B cell (primary cell): ENCODE measurements around the gene TMEM43. TPM values are rescaled to one million over a fixed set of nuclear protein-coding genes. Genes with fewer than 3 reads are reported as not detected.
A peak's percentile ranks its signal among the peaks of the same experiment; 100 is the strongest.

Experiments used
- ATAC-seq: fragments of 200-7000 bp; cut with Tn5 transposase; one replicate; pipeline ENCODE4 v1.10.0; 2021; ENCODE audit warnings: low read depth, mild to moderate bottlenecking, moderate number of reproducible peaks, moderate library complexity
- CTCF ChIA-PET: fragments of 350-600 bp; sonication (Branson Sonifier 250); formaldehyde crosslinking; loops from one replicate; lab custom pipeline; 2021; ENCODE audit warnings: antibody characterized with exemption, inconsistent platforms; lab: Charles Lee
- POLR2A ChIA-PET: fragments of 350-600 bp; sonication (Branson Sonifier 250); formaldehyde crosslinking; loops from one replicate; lab custom pipeline; 2021; ENCODE audit warnings: antibody characterized with exemption; lab: Charles Lee
- DNase-seq: peaks from one replicate; pipeline ENCODE4 v3.0.0; 2013
- H2AFZ ChIP-seq: 2 replicates; pipeline ENCODE4 v1.6.1; 2012; ENCODE audit warnings: mild to moderate bottlenecking, low read depth, low read length; ENCODE audit not compliant: insufficient read depth, poor library complexity, severe bottlenecking
- H3K27ac ChIP-seq, 2 donors: 1 replicate in 1 of 2; 2 replicates in 1 of 2; pipeline ENCODE4 v1.5.1; 2012 to 2013; ENCODE audit warnings: low read length in 2 of 2, mild to moderate bottlenecking in 2 of 2, moderate library complexity in 1 of 2
- H3K27me3 ChIP-seq, 4 experiments: fragments of 200-600 bp in 1 of 4; sonication (generic) in 1 of 4; replicated peaks in 1 of 4; 1 replicate in 2 of 4; 2 replicates in 2 of 4; pipeline versions ENCODE4 v1.6.1 to v1.7.0; 2013 to 2016; ENCODE audit warnings: low read length in 3 of 4, mild to moderate bottlenecking in 2 of 4, mixed read lengths in 1 of 4, moderate library complexity in 1 of 4; ENCODE audit not compliant: insufficient read depth in 4 of 4, control insufficient read depth in 3 of 4; ENCODE audit errors: control extremely low read depth in 1 of 4
- H3K36me3 ChIP-seq, 2 experiments: replicated peaks in 1 of 2; 1 replicate in 1 of 2; 2 replicates in 1 of 2; pipeline versions ENCODE4 v1.6.1 to v1.7.1; 2013; ENCODE audit warnings: low read length in 1 of 2; ENCODE audit not compliant: insufficient read depth in 2 of 2, control insufficient read depth in 1 of 2; ENCODE audit errors: control extremely low read depth in 1 of 2, extremely low read depth in 1 of 2
- H3K4me1 ChIP-seq, 2 donors: fragments of 200-600 bp in 1 of 2; sonication (generic) in 1 of 2; 1 replicate in 1 of 2; 2 replicates in 1 of 2; pipeline versions ENCODE4 v1.5.1 to v1.6.1; 2013 to 2017; ENCODE audit warnings: low read length in 2 of 2; ENCODE audit not compliant: control insufficient read depth in 2 of 2, insufficient read depth in 2 of 2
- H3K4me2 ChIP-seq: replicated peaks from 2 replicates; pipeline ENCODE3; 2012; ENCODE audit warnings: mild to moderate bottlenecking, low read depth, low read length; ENCODE audit not compliant: poor library complexity, severe bottlenecking
- H3K4me3 ChIP-seq, 5 experiments: fragments of 200-600 bp in 1 of 5; sonication (generic) in 1 of 5; 1 replicate in 3 of 5; 2 replicates in 2 of 5; pipeline versions ENCODE4 v1.5.1 to v1.7.0; 2011 to 2016; ENCODE audit warnings: low read length in 4 of 5, mild to moderate bottlenecking in 4 of 5, low read depth in 2 of 5, control low read depth in 1 of 5, moderate library complexity in 1 of 5; ENCODE audit not compliant: insufficient read depth in 1 of 5; ENCODE audit errors: control extremely low read depth in 1 of 5, extremely low read depth in 1 of 5
- H3K79me2 ChIP-seq: fragments of 200-600 bp; sonication (generic); one replicate; pipeline ENCODE4 v1.6.0; 2016; ENCODE audit warnings: low read length; ENCODE audit not compliant: control insufficient read depth, insufficient read depth
- H3K9ac ChIP-seq: fragments of 200-600 bp; sonication (generic); 2 replicates; pipeline ENCODE4 v1.6.1; 2017; ENCODE audit warnings: mild to moderate bottlenecking, low read length, moderate library complexity
- H3K9me3 ChIP-seq, 3 donors: one replicate each; pipeline versions ENCODE4 v1.6.1 to v1.7.1; 2013; ENCODE audit warnings: low read length in 2 of 3; ENCODE audit not compliant: control insufficient read depth in 2 of 3, insufficient read depth in 1 of 3; ENCODE audit errors: control extremely low read depth in 1 of 3
- H4K20me1 ChIP-seq: 2 replicates; pipeline ENCODE4 v1.6.0; 2012; ENCODE audit warnings: mild to moderate bottlenecking, low read length; ENCODE audit not compliant: insufficient read depth, control insufficient read depth, poor library complexity, severe bottlenecking
- H3K27ac Mint-ChIP-seq: one replicate; pipeline ENCODE4 v1.8.0; 2021; ENCODE audit warnings: mixed read lengths
- H3K27me3 Mint-ChIP-seq: one replicate; pipeline ENCODE4 v1.8.0; 2021; ENCODE audit warnings: mixed read lengths
- H3K4me1 Mint-ChIP-seq: one replicate; pipeline ENCODE4 v1.8.0; 2021; ENCODE audit warnings: mixed read lengths
- H3K4me3 Mint-ChIP-seq: one replicate; pipeline ENCODE4 v1.8.0; 2021; ENCODE audit warnings: mixed read lengths
- H3K9me3 Mint-ChIP-seq: one replicate; pipeline ENCODE4 v1.8.0; 2022; ENCODE audit warnings: mixed read lengths; ENCODE audit not compliant: insufficient read depth
- EZH2 ChIP-seq: IDR thresholded peaks from 2 replicates; pipeline ENCODE4 v1.6.1; 2012; ENCODE audit warnings: borderline replicate concordance, low read depth, mild to moderate bottlenecking, moderate library complexity, low read length; ENCODE audit not compliant: insufficient read depth, poor library complexity, severe bottlenecking
- WGBS: methylation state at CpG from one replicate; pipeline ENCODE4 v1.1.5; 2013; ENCODE audit warnings: missing lambda C conversion rate; ENCODE audit not compliant: insufficient coverage; 5-methylcytosine and 5-hydroxymethylcytosine counted together
- intact Hi-C: fragments of 100-400 bp; cut with micrococcal nuclease; formaldehyde crosslinking; loops from one replicate; pipeline ENCODE4 v1.10.0; 2022
- polyA plus RNA-seq: library from polyadenylated mRNA; depleted of rRNA; stranded (reverse); fragments of >200 nt; gene quantifications from 2 replicates; pipeline ENCODE4 v1.2.3, GENCODE V29; 2012
- total RNA-seq, 2 donors: library from RNA; stranded (reverse); fragments of 120-200 nt in 1 of 2; gene quantifications; 1 replicate in 1 of 2; 2 replicates in 1 of 2; pipeline versions ENCODE4 v1.2.3 to v1.2.4, GENCODE V29; 2013 to 2022
- TF ChIP-seq, protein P1 (sequence below): fragments of 200-600 bp; IDR thresholded peaks from one replicate; pipeline ENCODE4 v1.8.0; 2022; ENCODE audit warnings: antibody characterized with exemption, mild to moderate bottlenecking

Gene TMEM43
- total and polyA plus RNA-seq, 2 donors (not counting 1 experiment from before 2014, with no cell fraction given): 29.5 to 37.6 TPM

DNA sequence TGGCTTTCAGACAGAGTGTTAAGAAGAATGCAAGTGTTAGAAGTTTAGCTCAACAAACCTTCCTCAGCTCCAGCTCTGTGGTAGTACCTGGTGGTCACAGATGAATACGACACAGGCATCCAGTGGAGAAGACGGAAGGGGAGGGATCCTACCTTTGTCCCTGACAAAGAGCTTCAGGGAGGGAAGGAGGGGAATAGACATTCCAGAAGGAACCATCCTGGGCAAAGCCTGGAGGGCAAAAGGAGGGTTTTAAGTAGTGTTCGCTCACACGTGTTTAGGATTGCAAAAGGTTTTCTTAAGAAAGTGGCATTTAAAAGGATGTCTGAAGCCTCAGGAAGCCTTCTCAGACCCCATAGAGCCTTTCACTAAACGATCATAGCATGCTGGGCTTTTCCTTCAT lies 3.0 kb upstream of the TMEM43 start:
- Histone ChIP-seq H3K4me1 (peaks cover 24 to 27% of the 10 kb centered on the region in 2 donors), H3K27ac (no peak overlapping the region), H4K20me1 (peaks cover 4% of the 10 kb centered on the region), H3K4me3 (no peak overlapping the region), H3K9me3 (no peaks in the 10 kb centered on the region), H3K4me2 (no peak overlapping the region), H3K36me3 (peaks cover 0 to 13% of the 10 kb centered on the region in 2 experiments), H2AFZ (no peak overlapping the region), H3K27me3 (no peaks in the 10 kb centered on the region), H3K9ac (no peak overlapping the region), H3K79me2 (peaks cover 63% of the 10 kb centered on the region)
- no peaks in the 10 kb centered on the region for H3K9me3 Mint-ChIP-seq
- POLR2A ChIA-PET: interaction anchor here (1.1 kb wide), 1 partner anchor 311 kb away, joined by 3 read pairs; no protein-coding TSS in a partner anchor
- H3K4me1 Mint-ChIP-seq: peaks cover 34% of the 10 kb centered on the region
- DNase-seq (no peak), ATAC-seq (no peak)
- peak overlapping the region; percentile 58 for H3K4me3 Mint-ChIP-seq
- intact Hi-C loops: loop anchor here (5.0 to 10.0 kb wide), 4 partner anchors 40 to 1565 kb away; partner anchors contain the start of genes BTD, HACL1 and MKRN2
- H3K27me3 Mint-ChIP-seq: no peaks in the 10 kb centered on the region
- no peak overlapping the region for H3K27ac Mint-ChIP-seq
- no peak for TF ChIP-seq EZH2
- TF ChIP-seq, protein P1, sequence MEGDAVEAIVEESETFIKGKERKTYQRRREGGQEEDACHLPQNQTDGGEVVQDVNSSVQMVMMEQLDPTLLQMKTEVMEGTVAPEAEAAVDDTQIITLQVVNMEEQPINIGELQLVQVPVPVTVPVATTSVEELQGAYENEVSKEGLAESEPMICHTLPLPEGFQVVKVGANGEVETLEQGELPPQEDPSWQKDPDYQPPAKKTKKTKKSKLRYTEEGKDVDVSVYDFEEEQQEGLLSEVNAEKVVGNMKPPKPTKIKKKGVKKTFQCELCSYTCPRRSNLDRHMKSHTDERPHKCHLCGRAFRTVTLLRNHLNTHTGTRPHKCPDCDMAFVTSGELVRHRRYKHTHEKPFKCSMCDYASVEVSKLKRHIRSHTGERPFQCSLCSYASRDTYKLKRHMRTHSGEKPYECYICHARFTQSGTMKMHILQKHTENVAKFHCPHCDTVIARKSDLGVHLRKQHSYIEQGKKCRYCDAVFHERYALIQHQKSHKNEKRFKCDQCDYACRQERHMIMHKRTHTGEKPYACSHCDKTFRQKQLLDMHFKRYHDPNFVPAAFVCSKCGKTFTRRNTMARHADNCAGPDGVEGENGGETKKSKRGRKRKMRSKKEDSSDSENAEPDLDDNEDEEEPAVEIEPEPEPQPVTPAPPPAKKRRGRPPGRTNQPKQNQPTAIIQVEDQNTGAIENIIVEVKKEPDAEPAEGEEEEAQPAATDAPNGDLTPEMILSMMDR: no peak
- CTCF ChIA-PET: interaction anchor here (0.9 kb wide), 1 partner anchor 11 kb away, joined by 3 read pairs; no protein-coding TSS in a partner anchor
- WGBS: 97% methylated on average over 4 of the region's 5 CpGs

DNA sequence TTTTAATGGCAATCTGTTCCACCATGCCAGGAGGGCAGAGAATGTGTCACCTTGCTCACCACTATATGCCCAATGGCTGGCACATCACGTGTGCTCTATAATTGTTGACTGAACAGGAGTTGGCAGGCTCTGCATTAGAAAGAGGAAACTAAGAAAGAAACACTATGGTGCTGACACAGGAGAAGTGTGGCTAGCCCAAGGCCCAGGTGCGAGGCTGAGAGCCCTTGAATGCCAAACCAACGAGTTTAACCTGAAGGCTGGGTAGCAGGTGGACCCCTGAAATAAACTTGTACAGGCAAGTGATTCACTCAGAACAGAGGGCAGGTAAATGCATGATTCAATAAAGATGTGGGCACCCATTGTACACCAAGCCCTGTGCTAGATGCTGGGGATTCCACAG lies 2.6 kb upstream of the TMEM43 start:
- peaks cover 38% of the 10 kb centered on the region for H3K4me1 Mint-ChIP-seq
- H3K27me3 Mint-ChIP-seq: no peaks in the 10 kb centered on the region
- Histone ChIP-seq H3K4me3 (no peak overlapping the region), H3K27me3 (no peaks in the 10 kb centered on the region), H3K36me3 (peaks cover 0 to 13% of the 10 kb centered on the region in 2 experiments), H3K9ac (no peak overlapping the region), H4K20me1 (peaks cover 8% of the 10 kb centered on the region), H3K9me3 (no peaks in the 10 kb centered on the region), H3K4me2 (no peak overlapping the region), H3K27ac (no peak overlapping the region), H3K79me2 (peaks cover 67% of the 10 kb centered on the region), H3K4me1 (peaks cover 24 to 32% of the 10 kb centered on the region in 2 donors), H2AFZ (no peak overlapping the region)
- DNase-seq (no peak), ATAC-seq (no peak)
- H3K9me3 Mint-ChIP-seq: no peaks in the 10 kb centered on the region
- POLR2A ChIA-PET: no interaction called here
- 93% methylated on average over 3 of the region's 3 CpGs for WGBS
- intact Hi-C loops: loop anchor here (5.0 to 10.0 kb wide), 4 partner anchors 40 to 1565 kb away; partner anchors contain the start of genes BTD, HACL1 and MKRN2
- CTCF ChIA-PET: interaction anchor here (1.5 kb wide), 1 partner anchor 81 kb away, joined by 4 read pairs; no protein-coding TSS in a partner anchor
- peak overlapping the region; percentile 68 for H3K4me3 Mint-ChIP-seq
- H3K27ac Mint-ChIP-seq: no peak overlapping the region
- TF ChIP-seq, protein P1: no peak
- TF ChIP-seq EZH2: no peak
